ENCODE measurements around the gene METTL13.

The METTL13 gene

DNA sequence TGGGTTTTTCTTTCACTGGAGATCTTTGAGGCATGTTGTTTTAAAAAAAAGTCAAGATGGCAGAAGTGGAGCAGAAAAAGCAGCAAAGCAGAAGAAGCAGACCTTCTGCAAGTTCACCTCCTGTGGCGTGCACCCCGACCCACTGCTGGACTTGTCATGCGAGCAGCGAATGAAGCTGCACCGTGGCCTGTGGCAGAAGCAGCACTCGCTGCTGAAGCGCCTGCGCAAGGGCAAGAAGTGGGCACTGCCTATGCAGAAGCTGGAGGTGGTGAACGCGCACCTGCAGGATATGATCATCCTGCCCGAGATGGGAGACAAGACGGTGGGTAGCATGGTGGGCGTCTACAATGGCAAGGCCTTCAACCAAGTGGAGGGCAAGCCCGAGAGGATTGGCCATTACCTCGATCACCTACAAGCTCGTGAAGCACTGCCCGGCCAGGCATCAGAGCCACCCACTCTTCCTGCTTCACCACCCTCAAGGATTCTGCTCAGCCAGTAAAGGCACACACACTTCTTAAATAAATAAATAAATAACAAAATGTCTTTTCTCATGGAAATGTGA is 22.1 kb downstream of the METTL13 start:
- no peak for DNase-seq (ENCODE audit: low read depth)
- H3K4me3 ChIP-seq (ENCODE audit: control insufficient read depth, low read depth, low read length): no peak overlapping the region

GRCh38 chr1:171805395-171806115 is 24.1 kb downstream of the METTL13 start:
- DNase-seq (ENCODE audit: low read depth): no peak
- no peak overlapping the region for H3K4me3 ChIP-seq (ENCODE audit: control insufficient read depth, low read depth, low read length)
- TF ChIP-seq, protein P1, sequence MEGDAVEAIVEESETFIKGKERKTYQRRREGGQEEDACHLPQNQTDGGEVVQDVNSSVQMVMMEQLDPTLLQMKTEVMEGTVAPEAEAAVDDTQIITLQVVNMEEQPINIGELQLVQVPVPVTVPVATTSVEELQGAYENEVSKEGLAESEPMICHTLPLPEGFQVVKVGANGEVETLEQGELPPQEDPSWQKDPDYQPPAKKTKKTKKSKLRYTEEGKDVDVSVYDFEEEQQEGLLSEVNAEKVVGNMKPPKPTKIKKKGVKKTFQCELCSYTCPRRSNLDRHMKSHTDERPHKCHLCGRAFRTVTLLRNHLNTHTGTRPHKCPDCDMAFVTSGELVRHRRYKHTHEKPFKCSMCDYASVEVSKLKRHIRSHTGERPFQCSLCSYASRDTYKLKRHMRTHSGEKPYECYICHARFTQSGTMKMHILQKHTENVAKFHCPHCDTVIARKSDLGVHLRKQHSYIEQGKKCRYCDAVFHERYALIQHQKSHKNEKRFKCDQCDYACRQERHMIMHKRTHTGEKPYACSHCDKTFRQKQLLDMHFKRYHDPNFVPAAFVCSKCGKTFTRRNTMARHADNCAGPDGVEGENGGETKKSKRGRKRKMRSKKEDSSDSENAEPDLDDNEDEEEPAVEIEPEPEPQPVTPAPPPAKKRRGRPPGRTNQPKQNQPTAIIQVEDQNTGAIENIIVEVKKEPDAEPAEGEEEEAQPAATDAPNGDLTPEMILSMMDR (conservative IDR thresholded peaks at IDR 0.05; ENCODE audit: control insufficient read depth, insufficient read depth, low read depth, low read length): no peak

More for the DNA sequence above, 22.1 kb downstream of the METTL13 start:
- TF ChIP-seq, protein P1 (conservative IDR thresholded peaks at IDR 0.05; ENCODE audit: control insufficient read depth, insufficient read depth, low read depth, low read length): no peak

GRCh38 chr1:171807556-171807955 is 26.1 kb downstream of the METTL13 start:
- no peak for DNase-seq (ENCODE audit: low read depth)
- no peak overlapping the region for H3K4me3 ChIP-seq (ENCODE audit: control insufficient read depth, low read depth, low read length)
- TF ChIP-seq, protein P1 (conservative IDR thresholded peaks at IDR 0.05; ENCODE audit: control insufficient read depth, insufficient read depth, low read depth, low read length): no peak

DNA sequence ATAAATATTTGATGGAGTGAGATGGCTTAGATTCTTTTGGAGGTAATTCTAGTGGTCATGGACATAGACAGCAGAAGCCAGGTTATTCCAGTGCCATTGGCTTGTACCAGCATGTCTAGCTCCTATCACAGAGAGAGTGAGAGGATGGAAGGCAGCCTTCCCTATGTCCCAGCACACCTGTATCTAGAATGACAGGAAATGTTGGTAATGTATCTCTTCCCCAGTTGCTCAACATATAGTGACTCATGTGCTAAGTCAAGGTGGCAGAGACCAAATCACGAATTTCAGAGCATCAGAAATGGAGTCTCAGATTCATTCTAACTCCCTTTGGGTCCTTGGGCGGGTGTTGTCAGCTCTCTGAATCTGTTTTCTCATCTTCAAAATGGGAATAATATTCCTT is 28.4 kb downstream of the METTL13 start:
- H3K4me3 ChIP-seq (ENCODE audit: control insufficient read depth, low read depth, low read length): no peak overlapping the region
- no peak for DNase-seq (ENCODE audit: low read depth)
- TF ChIP-seq, protein P1 (conservative IDR thresholded peaks at IDR 0.05; ENCODE audit: control insufficient read depth, insufficient read depth, low read depth, low read length): no peak

- TF ChIP-seq, protein P1 (conservative IDR thresholded peaks at IDR 0.05; ENCODE audit: control insufficient read depth, insufficient read depth, low read depth, low read length): no peak
- DNase-seq (ENCODE audit: low read depth): no peak
- H3K4me3 ChIP-seq (ENCODE audit: control insufficient read depth, low read depth, low read length): no peak overlapping the region
These were observed 30.2 kb downstream of the METTL13 start for GRCh38 chr1:171811672-171812071.

- no peak overlapping the region for H3K4me3 ChIP-seq (ENCODE audit: control insufficient read depth, low read depth, low read length)
- TF ChIP-seq, protein P1 (conservative IDR thresholded peaks at IDR 0.05; ENCODE audit: control insufficient read depth, insufficient read depth, low read depth, low read length): no peak
- peak; percentile 83 for DNase-seq (ENCODE audit: low read depth)
These were observed 33.2 kb downstream of the METTL13 start for GRCh38 chr1:171814692-171815091.

Measured in fibroblast of mammary gland (primary cell).